Kidney (tissue), 14 donors: ENCODE results near the gene CFAP100. TPM values are rescaled to one million over a fixed set of nuclear protein-coding genes. Genes with fewer than 3 reads are reported as not detected.

Source experiments
- DNase-seq, 5 donors: peaks; one replicate each; pipeline ENCODE4 v3.0.0-alpha.2; 2013 to 2020
- FAIRE-seq: peaks from 2 replicates; lab custom pipeline; 2012; peaks lifted over from hg19 to GRCh38; lab: Jason Lieb, UNC
- H3K27ac ChIP-seq, 2 donors: one replicate each; pipeline ENCODE4 v1.7.0; 2013; ENCODE audit warnings: low read depth in 2 of 2, low read length in 2 of 2, inconsistent platforms in 1 of 2
- H3K27me3 ChIP-seq: one replicate; pipeline ENCODE4 v1.7.1; 2013; ENCODE audit warnings: low read length, inconsistent platforms; ENCODE audit not compliant: control insufficient read depth, insufficient read depth
- H3K36me3 ChIP-seq, 3 donors: one replicate each; pipeline versions ENCODE4 v1.7.0 to v1.7.1; 2013; ENCODE audit warnings: low read length in 3 of 3, control low read depth in 1 of 3, inconsistent platforms in 1 of 3; ENCODE audit not compliant: insufficient read depth in 3 of 3, control insufficient read depth in 2 of 3
- H3K4me1 ChIP-seq, 3 donors: one replicate each; pipeline versions ENCODE4 v1.7.0 to v1.7.1; 2013; ENCODE audit warnings: low read length in 3 of 3, inconsistent platforms in 1 of 3, low read depth in 1 of 3; ENCODE audit not compliant: control insufficient read depth in 2 of 3, insufficient read depth in 2 of 3
- H3K4me3 ChIP-seq, 3 donors: one replicate each; pipeline versions ENCODE4 v1.7.0 to v1.8.1; 2013; ENCODE audit warnings: low read length in 3 of 3, control low read depth in 1 of 3, inconsistent platforms in 1 of 3
- H3K9ac ChIP-seq, 3 donors: one replicate each; pipeline versions ENCODE4 v1.7.0 to v1.7.1; 2013; ENCODE audit warnings: low read length in 3 of 3, control low read depth in 1 of 3, inconsistent platforms in 1 of 3
- H3K9me3 ChIP-seq, 3 donors: one replicate each; pipeline versions ENCODE4 v1.7.0 to v1.7.1; 2013; ENCODE audit warnings: low read length in 3 of 3, control low read depth in 1 of 3, inconsistent platforms in 1 of 3; ENCODE audit not compliant: control insufficient read depth in 2 of 3, insufficient read depth in 1 of 3
- CTCF ChIP-seq: IDR thresholded peaks from 3 replicates; pipeline ENCODE4 v1.5.1; 2012; ENCODE audit warnings: mild to moderate bottlenecking, moderate library complexity, borderline replicate concordance; ENCODE audit not compliant: insufficient read depth; ENCODE audit errors: extremely low read depth
- intact Hi-C: fragments of 100-400 bp; cut with DNase I; formaldehyde crosslinking; loops from one replicate; pipeline ENCODE4 v1.11.1; 2022
- polyA plus RNA-seq: library from polyadenylated mRNA; stranded (reverse); fragments of 350-450 nt; fragmentation: Illumina TruSeq; extraction: RNeasy Lipid Tissue Mini Kit (QIAGEN cat#74804); gene quantifications from one replicate; pipeline ENCODE4 v1.2.3, GENCODE V29; 2014; ENCODE audit warnings: low read depth, low replicate concordance; ENCODE audit not compliant: insufficient read depth
- total RNA-seq: library from RNA; stranded (reverse); fragmentation: NEBNext Ultra II Directional; extraction: Animal tissue kit (Norgen Biotek cat#: 25700); gene quantifications from one replicate; pipeline ENCODE4 v1.2.1, GENCODE V29; 2021
- donor health status: control.
- donor health status: control.
- donor health status: control.
- donor health status: control.
- donor health status: control.
- donor health status: DM: yes; HTN: yes; CAD: no.
- donor health status: Normal renal cell carcinoma (clear cell type).

The CFAP100 gene
- total and polyA plus RNA-seq, 2 donors from 2014 or later: 0.60 TPM; not detected in 1

- Histone ChIP-seq H3K27me3 (no peaks in the 10 kb centered on the region), H3K9me3 (peaks cover 0 to 4% (median 0%) of the 10 kb centered on the region in 3 donors), H3K9ac (no peak overlapping the region), H3K4me1 (no peaks in the 10 kb centered on the region), H3K27ac (no peak overlapping the region), H3K36me3 (no peaks in the 10 kb centered on the region), H3K4me3 (no peak overlapping the region)
- intact Hi-C loops: no loop called here
- FAIRE-seq (no peak), DNase-seq (no peak)
- TF ChIP-seq CTCF: no peak
These were observed 8.1 kb downstream of the CFAP100 start for GRCh38 chr3:126402666-126403302.

- no peaks in the 10 kb centered on the region for H3K27me3 ChIP-seq
- no peak for TF ChIP-seq CTCF
- H3K27ac ChIP-seq: no peak overlapping the region
- H3K36me3 ChIP-seq: no peaks in the 10 kb centered on the region
- H3K9ac ChIP-seq: no peak overlapping the region
- FAIRE-seq (no peak), DNase-seq (no peak)
- H3K4me3 ChIP-seq: no peak overlapping the region
- intact Hi-C loops: no loop called here
- no peaks in the 10 kb centered on the region for H3K4me1 ChIP-seq
- peaks cover 0 to 4% (median 0%) of the 10 kb centered on the region in 3 donors for H3K9me3 ChIP-seq
These were observed 11.9 kb downstream of the CFAP100 start for GRCh38 chr3:126406389-126407296.

- Histone ChIP-seq H3K4me1 (no peaks in the 10 kb centered on the region), H3K27me3 (no peaks in the 10 kb centered on the region), H3K9me3 (peaks cover 0 to 4% (median 0%) of the 10 kb centered on the region in 3 donors), H3K27ac (no peak overlapping the region), H3K4me3 (no peak overlapping the region), H3K36me3 (no peaks in the 10 kb centered on the region), H3K9ac (no peak overlapping the region)
- FAIRE-seq: no peak
- TF ChIP-seq CTCF: no peak
- intact Hi-C loops: no loop called here
- DNase-seq: no peak
These were observed 12.8 kb downstream of the CFAP100 start for GRCh38 chr3:126407412-126408044.
